GM21423 (cell line): ENCODE results near the gene TSC22D2.

Experiments used
- ATAC-seq: cut with Tn5 transposase; IDR thresholded peaks from one replicate; pipeline ENCODE4 v1.9.1; 2021; ENCODE audit warnings: mild to moderate bottlenecking, moderate library complexity; ENCODE audit not compliant: unreplicated experiment

The TSC22D2 gene

GRCh38 chr3:150411106-150411460 lies 3.0 kb downstream of the TSC22D2 start:
- ATAC-seq: no peak

DNA sequence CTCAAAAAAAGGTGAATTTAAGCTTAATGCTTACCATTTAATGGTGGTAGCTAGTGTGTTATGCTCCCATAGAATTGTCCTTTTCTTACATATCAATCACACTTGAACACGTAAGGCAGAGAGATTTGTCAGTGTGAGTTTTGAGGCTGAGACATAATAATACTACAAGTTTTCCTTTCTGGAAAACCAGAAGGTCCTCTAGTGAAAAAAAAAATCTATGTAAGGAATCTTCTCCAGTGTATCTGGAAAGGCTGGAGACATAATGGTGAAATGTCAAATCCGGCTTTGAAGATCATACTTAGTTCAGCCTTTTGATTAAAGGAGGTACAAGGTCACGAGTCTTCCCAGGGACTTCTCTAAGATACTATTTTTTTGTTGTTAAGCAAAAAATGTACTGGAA lies 3.4 kb downstream of the TSC22D2 start:
- ATAC-seq: no peak

- ATAC-seq: no peak
Observed at GRCh38 chr3:150411976-150412375, 3.9 kb downstream of the TSC22D2 start.

DNA sequence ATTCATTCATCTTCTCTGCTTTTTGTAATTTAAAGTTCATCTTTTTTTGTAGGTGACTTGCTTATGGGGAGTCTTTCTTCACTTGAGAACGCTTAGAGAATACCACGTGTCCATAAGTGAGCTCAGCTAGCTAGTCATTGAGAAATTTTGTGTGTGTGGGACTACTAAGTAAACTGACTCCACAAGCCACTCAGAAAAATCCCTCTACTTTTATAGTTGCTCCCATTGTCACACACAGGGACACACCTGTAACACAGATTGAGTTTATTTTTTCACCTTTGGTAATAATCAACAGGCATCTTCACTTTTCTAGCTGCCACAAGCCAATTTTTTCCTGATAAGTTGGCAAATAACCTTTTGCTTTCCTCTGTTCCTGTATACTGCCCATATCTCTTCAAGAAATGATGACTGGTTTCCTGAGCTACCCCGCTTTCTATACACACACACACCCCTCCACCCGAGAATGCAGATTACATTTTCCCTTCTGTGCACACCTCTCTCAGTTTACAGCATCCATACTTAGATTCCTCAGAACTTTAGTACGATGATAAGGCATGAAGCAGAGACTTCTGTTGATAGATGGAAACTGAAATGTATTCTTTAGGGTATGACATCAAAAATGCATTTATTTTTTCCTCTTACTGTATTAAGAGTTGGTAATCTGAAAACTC lies 4.6 kb downstream of the TSC22D2 start:
- no peak for ATAC-seq

DNA sequence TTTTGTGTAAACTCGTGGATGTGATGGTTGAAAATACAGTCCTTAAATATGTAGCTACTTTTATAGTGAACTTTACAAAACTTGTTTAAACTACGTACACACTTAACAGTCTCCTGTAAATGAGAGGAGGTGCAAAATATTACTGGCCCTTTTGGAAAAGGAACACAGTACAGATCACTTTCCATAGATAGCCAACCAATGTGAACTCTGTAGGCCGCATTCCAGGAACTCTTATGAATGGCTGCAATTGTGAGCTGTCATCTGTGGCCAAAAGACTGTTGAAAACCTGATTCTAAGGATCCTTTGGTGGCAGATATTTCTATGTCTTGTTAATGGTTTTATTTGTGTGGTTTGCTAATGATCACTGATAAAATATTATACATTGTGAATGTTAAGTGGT lies 6.2 kb downstream of the TSC22D2 start:
- no peak for ATAC-seq

DNA sequence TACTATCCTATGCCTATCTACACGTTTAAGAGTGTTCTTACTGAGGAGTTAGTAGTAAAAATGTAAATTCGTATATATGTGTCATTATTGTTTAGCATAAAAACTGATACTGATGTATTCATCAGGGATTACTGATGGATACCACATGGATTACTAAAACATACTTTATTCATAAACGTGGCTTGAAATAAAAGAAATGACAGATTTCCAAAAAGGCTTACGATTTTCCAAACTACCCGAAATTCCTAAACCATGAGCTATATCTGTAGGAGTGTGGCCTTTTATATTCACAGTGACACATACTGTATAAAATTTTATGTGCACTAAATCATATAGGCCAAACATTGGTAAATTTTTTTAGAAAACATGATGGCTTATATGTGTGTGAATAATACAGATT lies 6.9 kb downstream of the TSC22D2 start:
- ATAC-seq: no peak

GRCh38 chr3:150419076-150419868 lies 11.2 kb downstream of the TSC22D2 start:
- no peak for ATAC-seq

DNA sequence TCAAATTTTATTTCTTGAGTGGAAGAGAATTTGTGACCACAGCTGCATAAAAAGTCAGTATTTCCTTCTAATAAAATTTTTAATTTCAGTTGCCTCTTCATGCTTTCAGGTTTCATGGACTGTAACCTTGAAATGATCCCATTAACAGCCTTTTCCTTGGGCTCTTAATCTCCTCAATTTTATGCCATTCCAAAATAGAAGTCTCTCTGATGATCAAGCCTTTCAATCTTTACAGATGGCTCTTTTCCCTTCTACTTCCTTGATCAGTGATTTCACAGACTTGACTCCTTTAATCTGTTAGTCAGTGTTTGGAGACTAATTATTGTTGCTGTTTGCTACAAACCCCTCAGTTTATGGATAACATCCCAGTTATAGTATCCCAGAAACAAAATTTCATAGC lies 11.9 kb downstream of the TSC22D2 start:
- ATAC-seq: no peak

- ATAC-seq: no peak
Observed at GRCh38 chr3:150421256-150421655, 13.2 kb downstream of the TSC22D2 start.

- no peak for ATAC-seq
Observed at GRCh38 chr3:150421799-150422548, 13.9 kb downstream of the TSC22D2 start.

GRCh38 chr3:150422907-150423306 lies 14.8 kb downstream of the TSC22D2 start:
- ATAC-seq: no peak

GRCh38 chr3:150423761-150424160 lies 15.7 kb downstream of the TSC22D2 start:
- no peak for ATAC-seq

DNA sequence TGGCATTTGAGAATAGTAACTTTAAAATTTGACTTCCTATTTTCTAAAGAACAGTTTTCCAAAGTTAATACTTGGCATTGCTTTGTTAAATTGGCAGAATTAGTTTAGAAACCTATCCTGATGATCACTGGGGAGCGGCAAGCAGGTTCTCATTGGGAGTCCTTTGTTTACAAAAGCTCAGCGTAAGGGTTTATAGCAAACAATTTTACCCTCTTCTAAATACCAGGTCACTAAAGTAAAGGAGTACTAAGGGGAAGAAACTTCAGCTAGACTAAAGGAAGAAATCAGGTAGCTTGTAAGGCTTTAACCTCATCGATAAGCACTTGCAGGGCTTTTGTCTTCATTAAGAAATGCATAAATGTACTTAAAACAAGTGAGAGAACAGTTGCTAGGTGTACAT lies 18.2 kb downstream of the TSC22D2 start:
- ATAC-seq: no peak

- no peak for ATAC-seq
Observed at GRCh38 chr3:150428562-150428961, 20.5 kb downstream of the TSC22D2 start.

DNA sequence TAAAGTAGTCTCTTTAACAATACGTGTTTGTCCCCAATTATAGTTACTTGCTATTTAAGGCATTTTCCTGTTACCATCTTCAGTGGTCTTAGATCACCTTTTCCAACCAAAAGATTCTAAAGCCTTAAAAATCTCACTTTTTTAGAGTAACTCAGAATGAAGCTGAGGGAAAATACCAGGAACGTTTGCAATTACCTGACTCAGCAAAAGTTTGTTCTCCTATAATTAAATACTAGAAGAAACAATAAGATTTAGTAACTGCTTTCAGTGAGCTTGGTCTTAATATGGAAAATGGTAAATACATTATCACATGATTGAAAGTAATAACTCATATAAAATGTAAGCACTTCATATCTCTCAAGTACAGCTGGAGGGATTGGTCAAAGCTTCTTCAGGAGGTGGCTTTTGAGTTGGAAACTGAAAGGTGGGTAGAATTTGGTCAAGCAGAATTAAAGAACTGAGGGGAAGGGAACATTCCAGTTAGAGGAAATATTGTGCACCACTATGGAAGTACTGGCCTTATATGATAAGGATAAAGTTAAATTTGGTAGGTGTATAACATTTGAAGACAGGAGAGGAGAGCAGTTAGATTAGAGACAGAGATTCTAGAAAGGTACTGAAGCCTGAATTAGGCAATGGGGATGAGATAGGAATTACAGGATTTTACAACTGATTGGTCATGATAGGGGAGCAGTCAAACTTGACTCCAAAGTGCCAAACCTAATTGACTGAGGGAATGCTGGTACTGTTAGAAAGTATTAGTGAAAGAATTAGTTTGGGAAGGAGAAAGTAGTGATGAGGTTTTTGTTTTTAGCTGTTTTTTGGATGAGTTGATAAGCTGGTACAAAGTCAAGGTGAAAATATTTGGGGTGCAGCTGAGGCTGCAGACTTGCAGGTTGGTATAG lies 21.9 kb downstream of the TSC22D2 start:
- ATAC-seq: no peak

DNA sequence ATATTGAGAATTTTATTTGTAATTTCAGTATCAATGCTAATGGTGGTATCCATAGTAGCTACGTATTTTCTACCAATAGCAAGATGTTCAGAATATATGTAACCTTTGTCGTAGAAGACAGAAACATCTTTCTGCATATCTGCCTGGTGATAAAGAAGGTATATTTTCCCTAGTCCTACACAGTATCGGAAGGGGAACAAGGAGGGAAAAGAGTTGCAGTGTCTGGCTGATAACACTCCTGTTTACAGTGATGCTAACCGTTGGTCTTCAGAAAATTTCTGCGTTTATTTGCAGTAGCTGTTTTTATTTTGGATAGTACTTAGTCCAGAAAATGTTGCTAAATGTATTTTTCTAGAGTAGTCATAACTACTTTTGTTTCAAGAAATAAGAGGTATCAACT lies 25.2 kb downstream of the TSC22D2 start:
- ATAC-seq: no peak

DNA sequence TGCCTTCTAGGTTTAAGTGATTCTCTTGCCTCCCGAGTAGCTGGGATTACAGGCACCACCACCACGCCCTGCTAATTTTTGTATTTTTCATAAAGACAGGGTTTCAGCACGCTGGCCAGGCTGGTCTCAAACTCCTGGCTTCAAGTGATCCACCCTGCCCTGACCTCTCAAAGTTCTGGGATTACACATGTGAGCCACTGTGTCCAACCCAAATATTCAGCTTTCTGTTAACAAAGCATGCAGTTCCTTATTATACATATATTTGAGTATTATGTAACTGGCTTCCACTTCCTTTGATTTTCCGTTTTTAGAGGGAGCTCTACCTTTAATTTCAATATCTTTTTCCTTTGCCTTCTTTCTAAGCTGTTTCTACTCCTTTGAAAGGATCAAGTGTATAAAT lies 26.1 kb downstream of the TSC22D2 start:
- ATAC-seq: no peak

GRCh38 chr3:150436161-150436560 lies 28.1 kb downstream of the TSC22D2 start:
- no peak for ATAC-seq

GRCh38 chr3:150439657-150440056 lies 31.6 kb downstream of the TSC22D2 start:
- no peak for ATAC-seq

DNA sequence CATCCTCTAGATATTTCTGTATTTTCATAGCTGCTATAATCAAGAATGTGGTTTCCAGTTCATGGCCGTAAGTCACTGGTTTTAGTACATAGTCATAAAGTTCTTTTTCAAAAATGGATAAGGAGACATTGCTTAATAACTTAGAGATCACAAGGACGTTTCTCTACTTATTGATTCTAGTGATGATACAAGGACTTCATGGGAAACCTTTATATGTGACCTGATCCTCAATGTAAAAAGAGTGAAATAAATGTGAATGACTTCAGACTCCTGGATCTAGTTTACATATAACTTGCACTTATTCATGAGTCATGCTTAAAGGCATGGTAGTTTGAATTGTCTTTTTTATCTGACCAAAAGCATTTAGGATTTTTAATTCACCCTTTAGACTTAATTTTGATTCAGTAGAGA lies 35.2 kb downstream of the TSC22D2 start:
- no peak for ATAC-seq

- no peak for ATAC-seq
Observed at GRCh38 chr3:150444371-150444770, 36.3 kb downstream of the TSC22D2 start.
